ENCODE data around the gene WDR88.

The WDR88 gene

DNA sequence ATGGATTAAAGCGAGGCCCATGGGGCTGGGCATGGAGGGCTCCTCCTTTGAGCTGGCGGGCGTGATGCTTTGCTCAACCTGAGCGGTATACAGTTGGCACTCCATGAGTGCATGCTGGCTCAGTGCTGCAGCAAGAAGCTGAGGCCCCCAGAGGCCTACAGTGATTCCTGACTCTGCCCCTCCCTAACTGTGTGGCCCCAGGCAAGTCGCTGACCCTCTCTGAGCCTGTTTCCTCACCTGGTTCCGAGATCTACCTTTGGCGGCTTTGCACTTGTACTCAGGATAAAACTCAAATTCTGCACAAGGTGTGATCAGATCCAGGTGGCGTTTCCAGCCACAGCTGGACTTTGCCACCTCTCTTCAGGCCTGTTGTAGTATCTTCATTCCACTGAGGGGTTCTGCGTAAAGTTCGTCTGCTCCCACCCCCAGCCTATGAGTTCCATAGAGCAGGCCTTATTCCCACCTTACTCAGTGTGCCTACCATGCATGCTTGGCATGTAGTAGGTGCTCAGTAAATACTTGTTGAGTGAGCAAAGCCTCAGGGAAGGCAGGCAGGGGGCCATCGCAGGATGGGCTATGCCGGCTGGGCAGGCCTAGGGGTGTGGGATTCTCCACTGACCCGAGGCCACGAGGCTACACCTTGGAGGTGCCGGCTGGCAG lies 70.1 kb downstream of the WDR88 start:
- no peak overlapping the region for H3K4me3 ChIP-seq (ENCODE audit: low read depth, low read length)
- TF ChIP-seq, protein P1, sequence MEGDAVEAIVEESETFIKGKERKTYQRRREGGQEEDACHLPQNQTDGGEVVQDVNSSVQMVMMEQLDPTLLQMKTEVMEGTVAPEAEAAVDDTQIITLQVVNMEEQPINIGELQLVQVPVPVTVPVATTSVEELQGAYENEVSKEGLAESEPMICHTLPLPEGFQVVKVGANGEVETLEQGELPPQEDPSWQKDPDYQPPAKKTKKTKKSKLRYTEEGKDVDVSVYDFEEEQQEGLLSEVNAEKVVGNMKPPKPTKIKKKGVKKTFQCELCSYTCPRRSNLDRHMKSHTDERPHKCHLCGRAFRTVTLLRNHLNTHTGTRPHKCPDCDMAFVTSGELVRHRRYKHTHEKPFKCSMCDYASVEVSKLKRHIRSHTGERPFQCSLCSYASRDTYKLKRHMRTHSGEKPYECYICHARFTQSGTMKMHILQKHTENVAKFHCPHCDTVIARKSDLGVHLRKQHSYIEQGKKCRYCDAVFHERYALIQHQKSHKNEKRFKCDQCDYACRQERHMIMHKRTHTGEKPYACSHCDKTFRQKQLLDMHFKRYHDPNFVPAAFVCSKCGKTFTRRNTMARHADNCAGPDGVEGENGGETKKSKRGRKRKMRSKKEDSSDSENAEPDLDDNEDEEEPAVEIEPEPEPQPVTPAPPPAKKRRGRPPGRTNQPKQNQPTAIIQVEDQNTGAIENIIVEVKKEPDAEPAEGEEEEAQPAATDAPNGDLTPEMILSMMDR (IDR thresholded peaks at IDR 0.05; ENCODE audit: low read depth, low read length, missing control alignments) = no peak
- DNase-seq (ENCODE audit: low read depth) = no peak

DNA sequence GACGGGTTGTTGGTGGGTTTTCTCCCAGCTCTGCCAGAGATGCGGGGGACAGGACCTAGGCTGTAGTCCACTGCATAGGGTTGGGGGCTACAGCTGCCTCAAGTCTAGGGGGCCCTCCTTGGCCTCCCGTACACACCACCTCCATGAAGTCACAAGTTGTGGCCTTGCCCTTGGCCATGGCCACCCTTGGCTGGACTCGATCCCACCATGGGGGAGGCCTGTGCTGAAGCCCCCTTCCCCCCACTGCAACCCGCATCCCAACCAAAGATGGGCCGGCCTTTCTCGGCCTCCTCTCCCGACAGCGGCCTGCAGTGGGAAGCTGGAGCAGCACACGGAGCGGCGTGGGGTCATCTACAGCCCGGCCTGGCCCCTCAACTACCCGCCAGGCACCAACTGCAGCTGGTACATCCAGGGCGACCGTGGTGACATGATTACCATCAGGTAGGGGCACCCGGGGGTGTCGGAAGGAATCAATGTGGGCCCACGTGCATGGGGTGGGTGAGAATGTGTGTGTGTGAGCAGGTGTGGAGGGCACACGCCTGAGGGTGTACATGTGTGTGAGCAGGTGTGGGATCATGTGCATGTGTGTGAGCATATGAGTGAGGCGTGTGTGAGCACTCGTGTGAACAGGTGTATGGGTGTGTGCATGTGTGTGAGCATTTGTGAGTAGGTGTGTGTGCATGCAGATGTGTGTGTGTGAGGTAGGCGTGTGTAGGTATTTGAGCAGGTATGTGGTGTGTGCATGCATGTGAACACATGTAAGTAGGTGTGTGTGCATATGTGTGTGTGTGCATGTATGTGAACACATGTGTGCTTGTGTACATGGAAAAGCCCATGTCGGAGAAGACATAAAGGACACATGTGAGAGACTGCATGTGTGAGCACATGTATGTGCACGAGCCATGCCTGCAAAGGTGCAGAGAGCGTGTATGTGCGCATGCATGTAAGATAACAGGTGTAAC lies 70.9 kb downstream of the WDR88 start:
- no peak for DNase-seq (ENCODE audit: low read depth)
- H3K4me3 ChIP-seq (ENCODE audit: low read depth, low read length) = no peak overlapping the region
- TF ChIP-seq, protein P1 (IDR thresholded peaks at IDR 0.05; ENCODE audit: low read depth, low read length, missing control alignments) = no peak

DNA sequence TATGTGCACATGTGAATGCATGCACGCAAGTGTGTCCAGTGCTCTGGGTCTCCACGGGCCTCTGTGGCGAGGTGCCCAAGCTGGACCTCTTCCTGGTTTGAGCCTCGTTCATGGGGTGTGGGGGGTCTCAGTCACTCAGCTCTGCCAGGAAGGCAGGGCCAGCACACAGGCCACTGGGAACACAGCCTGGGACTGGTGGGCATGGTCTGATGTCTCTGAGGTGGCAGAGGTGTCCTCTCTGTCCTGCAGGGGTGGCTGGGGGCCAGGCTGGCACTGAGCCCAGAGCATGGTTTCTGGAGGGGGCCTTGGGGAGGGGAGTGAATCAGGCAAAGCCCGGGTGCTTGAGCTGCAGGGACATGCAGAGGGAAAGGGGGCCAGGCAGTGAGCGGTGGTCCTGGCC lies 71.6 kb downstream of the WDR88 start:
- TF ChIP-seq, protein P1 (IDR thresholded peaks at IDR 0.05; ENCODE audit: low read depth, low read length, missing control alignments) = no peak
- DNase-seq (ENCODE audit: low read depth) = no peak
- no peak overlapping the region for H3K4me3 ChIP-seq (ENCODE audit: low read depth, low read length)

DNA sequence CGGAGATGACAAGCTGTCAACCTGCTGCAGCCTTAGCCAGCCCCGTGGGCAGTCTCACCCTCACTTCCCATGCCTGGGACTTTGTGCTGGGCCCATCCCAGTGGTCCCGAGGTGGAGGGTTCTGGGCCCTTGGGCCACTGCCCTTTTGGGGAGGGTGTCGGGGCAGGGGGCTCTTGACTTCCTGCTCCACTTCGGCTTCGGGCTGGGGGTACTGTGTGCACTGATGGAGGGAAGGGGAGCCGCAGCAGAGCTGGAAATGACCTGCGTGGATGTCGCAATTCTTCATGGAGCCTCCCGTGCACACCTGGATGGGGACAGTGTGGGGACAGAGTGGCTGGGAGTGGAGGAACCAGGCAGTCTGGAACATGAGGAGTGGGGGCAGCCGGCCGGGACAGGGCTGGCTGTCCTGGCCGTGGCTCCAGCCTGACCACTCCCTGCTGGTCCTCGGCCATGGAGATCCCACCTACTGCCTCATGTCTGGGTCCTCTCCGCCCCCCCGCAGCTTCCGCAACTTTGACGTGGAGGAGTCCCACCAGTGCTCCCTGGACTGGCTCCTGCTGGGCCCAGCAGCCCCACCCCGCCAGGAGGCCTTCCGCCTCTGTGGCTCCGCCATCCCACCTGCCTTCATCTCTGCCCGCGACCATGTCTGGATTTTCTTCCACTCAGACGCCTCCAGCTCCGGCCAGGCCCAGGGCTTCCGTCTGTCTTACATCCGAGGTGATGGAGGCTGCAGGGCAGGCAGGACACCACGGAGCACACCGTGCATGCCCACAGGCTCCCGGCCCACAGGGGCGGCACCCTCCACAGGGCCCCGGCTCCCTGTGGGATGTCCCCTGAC lies 72.4 kb downstream of the WDR88 start:
- DNase-seq (ENCODE audit: low read depth) = no peak
- TF ChIP-seq, protein P1 (IDR thresholded peaks at IDR 0.05; ENCODE audit: low read depth, low read length, missing control alignments) = no peak
- H3K4me3 ChIP-seq (ENCODE audit: low read depth, low read length) = no peak overlapping the region

DNA sequence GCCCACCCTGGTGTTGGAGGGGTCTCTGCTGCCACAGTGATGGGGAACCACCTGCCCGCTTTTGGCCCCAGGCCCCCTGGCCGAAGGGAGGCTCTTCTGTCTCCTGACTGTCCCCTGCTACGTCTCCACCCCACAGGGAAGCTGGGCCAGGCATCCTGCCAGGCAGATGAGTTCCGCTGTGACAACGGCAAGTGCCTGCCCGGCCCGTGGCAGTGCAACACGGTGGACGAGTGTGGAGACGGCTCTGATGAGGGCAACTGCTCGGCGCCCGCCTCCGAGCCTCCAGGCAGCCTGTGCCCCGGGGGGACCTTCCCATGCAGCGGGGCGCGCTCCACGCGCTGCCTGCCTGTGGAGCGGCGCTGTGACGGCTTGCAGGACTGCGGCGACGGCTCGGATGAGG lies 73.2 kb downstream of the WDR88 start:
- no peak overlapping the region for H3K4me3 ChIP-seq (ENCODE audit: low read depth, low read length)
- DNase-seq (ENCODE audit: low read depth) = no peak
- TF ChIP-seq, protein P1 (IDR thresholded peaks at IDR 0.05; ENCODE audit: low read depth, low read length, missing control alignments) = no peak

DNA sequence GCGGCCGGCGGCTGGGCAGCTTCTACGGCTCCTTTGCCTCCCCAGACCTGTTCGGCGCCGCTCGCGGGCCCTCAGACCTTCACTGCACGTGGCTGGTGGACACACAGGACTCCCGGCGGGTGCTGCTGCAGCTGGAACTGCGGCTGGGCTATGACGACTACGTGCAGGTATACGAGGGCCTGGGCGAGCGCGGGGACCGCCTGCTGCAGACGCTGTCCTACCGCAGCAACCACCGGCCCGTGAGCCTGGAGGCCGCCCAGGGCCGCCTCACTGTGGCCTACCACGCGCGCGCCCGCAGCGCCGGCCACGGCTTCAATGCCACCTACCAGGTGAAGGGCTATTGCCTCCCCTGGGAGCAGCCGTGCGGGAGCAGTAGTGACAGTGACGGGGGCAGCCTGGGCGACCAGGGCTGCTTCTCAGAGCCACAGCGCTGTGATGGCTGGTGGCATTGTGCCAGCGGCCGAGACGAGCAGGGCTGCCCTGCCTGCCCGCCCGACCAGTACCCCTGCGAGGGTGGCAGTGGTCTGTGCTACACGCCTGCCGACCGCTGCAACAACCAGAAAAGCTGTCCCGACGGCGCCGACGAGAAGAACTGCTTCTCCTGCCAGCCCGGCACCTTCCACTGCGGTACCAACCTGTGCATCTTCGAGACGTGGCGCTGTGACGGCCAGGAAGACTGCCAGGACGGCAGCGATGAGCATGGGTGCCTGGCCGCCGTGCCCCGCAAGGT lies 73.8 kb downstream of the WDR88 start:
- DNase-seq (ENCODE audit: low read depth) = no peak
- TF ChIP-seq, protein P1 (IDR thresholded peaks at IDR 0.05; ENCODE audit: low read depth, low read length, missing control alignments) = no peak
- no peak overlapping the region for H3K4me3 ChIP-seq (ENCODE audit: low read depth, low read length)

Measured in GM12864 (cell line).